Prostate gland (tissue), 2 donors: ENCODE results near the gene TRIM45. TPM values are rescaled to one million over a fixed set of nuclear protein-coding genes. Genes with fewer than 3 reads are reported as not detected.

Experiments
- DNase-seq: peaks from one replicate; pipeline ENCODE4 v3.0.0-alpha.2; 2019; ENCODE audit warnings: low spot score
- H3K27ac ChIP-seq, 2 donors: fragments of 200-600 bp; sonication (generic); 2 replicates each; pipeline ENCODE4 v1.5.1; 2017 to 2019
- H3K27me3 ChIP-seq: fragments of 200-600 bp; sonication (generic); replicated peaks from 2 replicates; pipeline ENCODE4 v1.5.1; 2019; ENCODE audit not compliant: insufficient read depth
- H3K36me3 ChIP-seq, 2 donors: fragments of 200-600 bp; sonication (generic); 1 replicate in 1 of 2; 2 replicates in 1 of 2; pipeline versions ENCODE4 v1.5.1 to v1.8.1; 2017 to 2019
- H3K4me1 ChIP-seq: fragments of 200-600 bp; sonication (generic); replicated peaks from 2 replicates; pipeline ENCODE4 v1.5.1; 2019
- H3K4me3 ChIP-seq, 2 donors: fragments of 200-600 bp; sonication (generic); 2 replicates each; pipeline ENCODE4 v1.5.1; 2017 to 2019
- H3K9me3 ChIP-seq: fragments of 200-600 bp; sonication (generic); 2 replicates; pipeline ENCODE4 v1.5.1; 2017
- POLR2A ChIP-seq: fragments of 450-650 bp; IDR thresholded peaks from one replicate; pipeline ENCODE4 v1.6.1; 2016; ENCODE audit warnings: antibody characterized with exemption, mild to moderate bottlenecking
- POLR2AphosphoS5 ChIP-seq: sonication (generic); formaldehyde crosslinking; IDR thresholded peaks from one replicate; pipeline ENCODE4 v1.6.1; 2017; ENCODE audit warnings: antibody characterized with exemption
- WGBS: methylation state at CpG from one replicate; pipeline ENCODE4 v1.1.5; 2018; 5-methylcytosine and 5-hydroxymethylcytosine counted together
- intact Hi-C: fragments of 100-400 bp; cut with DNase I; formaldehyde crosslinking; loops from one replicate; pipeline ENCODE4 v1.14.2; 2022
- total RNA-seq, 2 donors: library from RNA; depleted of rRNA; stranded (reverse); fragments of >200 nt; gene quantifications; one replicate each; pipeline ENCODE4 v1.1.0, GENCODE V29; 2016
- TF ChIP-seq, protein P1 (sequence below), 4 experiments: fragments of 200-600 bp in 2 of 4; fragments of 450-650 bp in 2 of 4; sonication (generic) in 2 of 4; IDR thresholded peaks; 1 replicate in 3 of 4; 2 replicates in 1 of 4; pipeline ENCODE4 v1.5.1; 2016 to 2019; ENCODE audit warnings: antibody characterized with exemption in 4 of 4, mild to moderate bottlenecking in 2 of 4, moderate library complexity in 2 of 4

TRIM45 gene
- total RNA-seq, 2 donors from 2014 or later = 4.0 to 13.2 TPM

DNA sequence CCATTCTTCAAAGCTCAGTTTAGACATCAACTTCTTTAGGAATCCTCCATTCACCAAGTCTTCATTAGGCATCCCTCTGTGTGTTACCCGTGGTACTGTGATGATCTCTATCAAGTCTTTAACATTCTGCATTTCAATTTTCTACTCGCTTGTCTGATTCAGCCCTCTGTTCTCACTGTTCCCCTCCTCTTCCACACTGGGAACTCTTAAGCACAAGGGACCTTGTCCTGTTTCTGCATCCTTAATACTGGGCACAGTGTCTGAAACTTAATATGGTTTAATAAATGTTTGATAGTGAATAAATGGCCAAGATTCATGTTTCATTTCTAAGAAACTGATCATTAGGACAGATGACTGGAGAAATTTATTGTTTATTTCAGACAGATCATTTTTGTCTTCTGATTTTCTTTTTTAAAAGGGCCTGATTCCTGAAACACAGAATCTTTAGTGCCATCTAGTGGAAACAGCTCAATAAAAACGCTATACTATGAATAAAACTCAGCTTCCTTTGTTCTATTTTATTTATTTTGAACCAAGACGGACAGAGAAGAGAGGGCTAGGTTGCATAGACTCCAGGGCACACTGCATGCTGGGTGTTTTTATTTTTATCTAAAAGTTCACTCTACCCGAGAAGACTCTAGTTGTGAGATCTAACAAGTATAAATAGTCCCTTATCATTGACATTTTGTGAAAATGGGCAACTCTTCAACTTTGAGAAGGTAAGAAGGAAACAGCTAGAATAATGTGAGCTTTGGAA, 7.0 kb upstream of the TRIM45 start:
- Histone ChIP-seq H3K4me3 (no peak overlapping the region), H3K36me3 (no peaks in the 10 kb centered on the region), H3K27ac (no peak overlapping the region), H3K4me1 (no peaks in the 10 kb centered on the region), H3K9me3 (no peaks in the 10 kb centered on the region), H3K27me3 (no peaks in the 10 kb centered on the region)
- no peak for DNase-seq
- intact Hi-C loops = loop anchor here (2.0 to 10.0 kb wide), 4 partner anchors 60 to 274 kb away; partner anchors contain the start of gene MAN1A2
- WGBS = 17% methylated on average over 5 of the region's 5 CpGs
- TF ChIP-seq POLR2A (no peak), POLR2AphosphoS5 (peak; percentile 9)
- TF ChIP-seq, protein P1, sequence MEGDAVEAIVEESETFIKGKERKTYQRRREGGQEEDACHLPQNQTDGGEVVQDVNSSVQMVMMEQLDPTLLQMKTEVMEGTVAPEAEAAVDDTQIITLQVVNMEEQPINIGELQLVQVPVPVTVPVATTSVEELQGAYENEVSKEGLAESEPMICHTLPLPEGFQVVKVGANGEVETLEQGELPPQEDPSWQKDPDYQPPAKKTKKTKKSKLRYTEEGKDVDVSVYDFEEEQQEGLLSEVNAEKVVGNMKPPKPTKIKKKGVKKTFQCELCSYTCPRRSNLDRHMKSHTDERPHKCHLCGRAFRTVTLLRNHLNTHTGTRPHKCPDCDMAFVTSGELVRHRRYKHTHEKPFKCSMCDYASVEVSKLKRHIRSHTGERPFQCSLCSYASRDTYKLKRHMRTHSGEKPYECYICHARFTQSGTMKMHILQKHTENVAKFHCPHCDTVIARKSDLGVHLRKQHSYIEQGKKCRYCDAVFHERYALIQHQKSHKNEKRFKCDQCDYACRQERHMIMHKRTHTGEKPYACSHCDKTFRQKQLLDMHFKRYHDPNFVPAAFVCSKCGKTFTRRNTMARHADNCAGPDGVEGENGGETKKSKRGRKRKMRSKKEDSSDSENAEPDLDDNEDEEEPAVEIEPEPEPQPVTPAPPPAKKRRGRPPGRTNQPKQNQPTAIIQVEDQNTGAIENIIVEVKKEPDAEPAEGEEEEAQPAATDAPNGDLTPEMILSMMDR (IDR thresholded peaks at IDR 0.05) = peak in 3 of 4 experiments; percentile 33 to 59 (median 44)

DNA sequence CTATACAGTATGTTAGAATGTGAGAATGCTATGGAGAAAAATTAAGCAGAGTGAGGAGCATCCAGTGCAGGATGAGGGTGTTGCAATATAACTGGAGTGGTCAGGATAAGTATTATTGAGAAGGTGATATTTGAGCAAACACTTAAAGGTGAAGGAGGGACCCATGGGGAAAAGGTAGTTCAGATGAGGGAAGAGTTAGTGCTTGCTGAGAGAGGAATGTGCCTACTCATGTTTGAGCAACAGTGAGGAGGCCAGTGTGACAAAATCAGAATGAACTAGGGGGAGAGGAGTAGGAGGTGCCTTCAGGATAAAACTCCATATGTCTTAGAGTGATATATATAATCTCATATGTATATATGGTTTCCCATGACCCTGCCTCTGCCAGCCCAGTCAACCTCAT, 6.2 kb upstream of the TRIM45 start:
- intact Hi-C loops = loop anchor here (2.0 to 10.0 kb wide), 4 partner anchors 59 to 273 kb away; partner anchors contain the start of gene MAN1A2
- Histone ChIP-seq H3K4me3 (no peak overlapping the region), H3K27me3 (no peaks in the 10 kb centered on the region), H3K36me3 (no peaks in the 10 kb centered on the region), H3K27ac (no peak overlapping the region), H3K4me1 (no peaks in the 10 kb centered on the region), H3K9me3 (no peaks in the 10 kb centered on the region)
- TF ChIP-seq POLR2A = no peak
- no peak for TF ChIP-seq POLR2AphosphoS5
- TF ChIP-seq, protein P1 (IDR thresholded peaks at IDR 0.05) = no peak
- no peak for DNase-seq

DNA sequence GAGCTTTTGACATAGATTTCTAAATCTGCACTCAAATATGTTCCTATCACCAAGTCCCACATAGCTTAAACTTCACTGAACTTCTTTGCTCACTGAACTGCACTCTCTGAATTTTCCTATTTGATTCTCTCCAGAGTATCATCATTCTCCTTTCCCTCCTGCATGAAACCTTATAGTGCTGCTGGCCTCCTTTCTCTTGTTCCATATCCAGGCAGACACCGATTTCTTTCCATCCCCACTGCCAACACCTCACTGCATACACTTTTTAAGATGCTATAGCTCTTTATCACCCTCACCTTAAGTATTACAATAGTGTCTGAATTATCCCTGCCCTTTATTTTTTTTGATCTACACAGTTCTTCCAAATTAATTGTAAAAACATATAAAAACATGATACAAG, 3.1 kb upstream of the TRIM45 start:
- H3K27ac ChIP-seq = no peak overlapping the region
- TF ChIP-seq POLR2AphosphoS5 = no peak
- TF ChIP-seq, protein P1 (IDR thresholded peaks at IDR 0.05) = no peak
- TF ChIP-seq POLR2A = no peak
- intact Hi-C loops = loop anchor here (5.0 to 10.0 kb wide), 3 partner anchors 158 to 270 kb away; partner anchors contain the start of gene MAN1A2
- no peak overlapping the region for H3K4me3 ChIP-seq
- DNase-seq = no peak
- no peaks in the 10 kb centered on the region for H3K9me3 ChIP-seq
- H3K4me1 ChIP-seq = no peaks in the 10 kb centered on the region
- H3K36me3 ChIP-seq = no peaks in the 10 kb centered on the region
- no peaks in the 10 kb centered on the region for H3K27me3 ChIP-seq
- 21% methylated on average over 1 of the region's 1 CpG for WGBS

DNA sequence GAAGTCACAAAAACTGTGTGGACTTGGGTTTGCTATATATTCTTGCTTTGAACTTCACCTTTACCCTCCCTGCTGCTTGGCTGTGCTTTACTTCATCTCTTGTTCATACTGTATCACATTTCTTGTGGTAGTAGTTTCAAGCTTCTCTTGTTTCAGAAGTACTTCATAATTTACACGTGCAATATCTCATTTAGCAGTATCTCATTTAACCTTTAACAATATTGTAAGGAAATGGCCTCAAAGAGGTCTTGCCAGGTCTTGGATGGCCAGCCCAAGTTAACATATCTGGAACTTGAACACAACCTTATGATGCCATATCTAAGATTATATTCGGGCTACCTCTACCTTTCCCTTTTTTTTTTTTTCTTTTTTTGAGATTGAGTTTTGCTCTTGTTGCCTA, 1.7 kb upstream of the TRIM45 start:
- no peaks in the 10 kb centered on the region for H3K36me3 ChIP-seq
- H3K4me1 ChIP-seq = no peaks in the 10 kb centered on the region
- WGBS = 93% methylated on average over 2 of the region's 2 CpGs
- H3K9me3 ChIP-seq = no peaks in the 10 kb centered on the region
- TF ChIP-seq POLR2AphosphoS5 (no peak), POLR2A (no peak)
- TF ChIP-seq, protein P1 (IDR thresholded peaks at IDR 0.05) = no peak
- H3K4me3 ChIP-seq = no peak overlapping the region
- intact Hi-C loops = loop anchor here (10.0 kb wide), 2 partner anchors 242 to 268 kb away; partner anchors contain the start of gene MAN1A2
- no peaks in the 10 kb centered on the region for H3K27me3 ChIP-seq
- no peak for DNase-seq
- no peak overlapping the region for H3K27ac ChIP-seq
